BE2C (cell line): ENCODE measurements around the gene ATP1A1.
A peak's percentile ranks its signal among the peaks of the same experiment; 100 is the strongest.

Experiments
- DNase-seq: peaks from one replicate; pipeline ENCODE4 v3.0.0-alpha.2; 2020
- H3K27me3 ChIP-seq: fragments of 250-450 bp; sonication (Bioruptor Pico); 2 replicates; pipeline ENCODE4 v1.5.1; 2020; ENCODE audit warnings: mild to moderate bottlenecking
- H3K36me3 ChIP-seq: fragments of 250-450 bp; sonication (Bioruptor Pico); 2 replicates; pipeline ENCODE4 v1.5.1; 2020; ENCODE audit warnings: mild to moderate bottlenecking
- H3K4me1 ChIP-seq: fragments of 250-450 bp; sonication (Bioruptor Pico); 2 replicates; pipeline ENCODE4 v1.5.1; 2020
- H3K4me3 ChIP-seq: 2 replicates; pipeline ENCODE4 v1.5.1; 2011; ENCODE audit warnings: low read depth, low read length
- H3K9me3 ChIP-seq: fragments of 250-450 bp; sonication (Bioruptor Pico); 2 replicates; pipeline ENCODE4 v1.5.1; 2020
- CTCF ChIP-seq: IDR thresholded peaks from 2 replicates; pipeline ENCODE4 v1.5.1; 2012; ENCODE audit warnings: mild to moderate bottlenecking, low read depth, low read length

The ATP1A1 gene

DNA sequence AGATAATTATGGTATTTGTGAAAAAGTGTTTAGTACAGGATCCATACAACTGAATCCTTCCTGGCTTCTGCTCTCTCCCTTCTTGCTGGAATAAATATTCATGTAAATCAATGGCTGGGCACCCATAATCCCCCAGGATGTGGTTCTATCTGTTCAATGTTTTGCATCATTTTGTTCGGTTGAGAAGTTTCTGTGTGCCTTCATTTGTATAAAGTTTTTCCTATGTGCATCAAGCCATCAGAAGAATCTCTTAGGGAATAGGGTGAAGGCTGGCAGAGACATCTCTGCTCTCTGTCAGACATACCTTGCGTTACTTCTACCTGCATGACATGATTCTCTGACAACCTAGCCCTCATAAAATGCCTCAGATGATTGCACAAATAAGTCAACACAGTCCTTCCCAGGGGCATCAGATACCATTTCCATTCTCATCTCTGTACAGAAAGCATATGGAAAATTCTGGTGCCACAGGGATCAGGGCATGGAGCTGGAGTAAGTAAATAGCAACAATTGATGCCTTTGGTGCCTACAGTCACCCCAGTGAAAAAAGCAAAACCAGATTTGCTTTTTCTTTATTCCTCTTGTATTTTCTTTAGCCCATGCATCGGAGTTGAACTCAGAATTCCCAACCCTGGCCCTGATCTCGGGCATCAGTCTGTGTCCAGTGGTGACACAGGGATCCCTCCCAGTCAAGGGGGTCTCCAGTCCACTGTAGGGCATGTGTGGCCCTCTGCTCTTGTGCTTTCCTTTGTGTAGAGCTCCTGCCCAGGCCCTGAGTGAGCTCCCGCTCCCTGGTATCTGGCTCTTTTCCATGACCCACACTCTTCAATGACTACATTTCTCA lies 39.7 kb upstream of the ATP1A1 start:
- no peak for DNase-seq
- no peak for TF ChIP-seq CTCF
- Histone ChIP-seq H3K9me3 (no peaks in the 10 kb centered on the region), H3K4me3 (no peak overlapping the region), H3K27me3 (no peaks in the 10 kb centered on the region), H3K4me1 (peaks cover 16% of the 10 kb centered on the region), H3K36me3 (no peaks in the 10 kb centered on the region)

- H3K27me3 ChIP-seq: no peaks in the 10 kb centered on the region
- peak; percentile 47 for DNase-seq
- TF ChIP-seq CTCF: no peak
- H3K4me1 ChIP-seq: peaks cover 16% of the 10 kb centered on the region
- no peaks in the 10 kb centered on the region for H3K9me3 ChIP-seq
- H3K4me3 ChIP-seq: no peak overlapping the region
- no peaks in the 10 kb centered on the region for H3K36me3 ChIP-seq
These were observed 39.0 kb upstream of the ATP1A1 start for GRCh38 chr1:116334015-116334547.

GRCh38 chr1:116334868-116335635 lies 38.0 kb upstream of the ATP1A1 start:
- TF ChIP-seq CTCF: no peak
- no peak overlapping the region for H3K4me3 ChIP-seq
- H3K27me3 ChIP-seq: no peaks in the 10 kb centered on the region
- DNase-seq: no peak
- peaks cover 16% of the 10 kb centered on the region for H3K4me1 ChIP-seq
- H3K36me3 ChIP-seq: no peaks in the 10 kb centered on the region
- no peaks in the 10 kb centered on the region for H3K9me3 ChIP-seq

GRCh38 chr1:116335850-116336624 lies 37.0 kb upstream of the ATP1A1 start:
- DNase-seq: no peak
- Histone ChIP-seq H3K4me3 (no peak overlapping the region), H3K36me3 (no peaks in the 10 kb centered on the region), H3K4me1 (peaks cover 16% of the 10 kb centered on the region), H3K9me3 (no peaks in the 10 kb centered on the region), H3K27me3 (no peaks in the 10 kb centered on the region)
- no peak for TF ChIP-seq CTCF

DNA sequence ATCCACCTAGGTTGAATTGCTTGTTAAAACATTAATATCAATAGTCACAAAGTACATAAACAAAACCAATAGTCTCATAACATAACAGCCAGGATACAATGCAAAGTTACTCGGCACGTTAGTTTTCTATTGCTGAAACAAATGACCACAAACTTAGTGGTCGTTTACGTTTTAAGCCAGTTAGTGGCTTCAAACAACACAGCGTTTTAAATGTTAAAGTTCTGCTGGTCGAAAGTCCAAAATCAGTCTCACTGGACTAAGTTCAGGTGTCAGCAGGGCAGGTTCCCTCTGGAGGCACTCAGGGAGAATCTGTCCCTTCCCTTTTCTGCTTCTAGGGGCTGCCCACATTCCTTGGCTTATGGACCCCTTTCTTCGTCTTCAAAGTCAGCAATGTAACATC lies 35.6 kb upstream of the ATP1A1 start:
- no peaks in the 10 kb centered on the region for H3K9me3 ChIP-seq
- peaks cover 16% of the 10 kb centered on the region for H3K4me1 ChIP-seq
- no peak for DNase-seq
- H3K27me3 ChIP-seq: no peaks in the 10 kb centered on the region
- TF ChIP-seq CTCF: no peak
- H3K4me3 ChIP-seq: no peak overlapping the region
- H3K36me3 ChIP-seq: no peaks in the 10 kb centered on the region
